Stimulated activated CD4-positive, alpha-beta T cell treated with anti-CD3 and anti-CD28 coated beads, TNF-alpha, amount 100 ng/mL, for 48 hours (primary cell): ENCODE data around the gene PLCB2.
A peak's percentile ranks its signal among the peaks of the same experiment; 100 is the strongest.

ENCODE experiments used
- DNase-seq, 3 donors: peaks; one replicate each; pipeline ENCODE4 v3.0.0-alpha.2; 2020; ENCODE audit warnings: low read depth in 3 of 3

Gene PLCB2

GRCh38 chr15:40250771-40251483 is 56.8 kb downstream of the PLCB2 start:
- DNase-seq = no peak

GRCh38 chr15:40250304-40250656 is 57.5 kb downstream of the PLCB2 start:
- no peak for DNase-seq

- DNase-seq = no peak
Observed at GRCh38 chr15:40249477-40250303, 58.0 kb downstream of the PLCB2 start.

GRCh38 chr15:40248006-40248783 is 59.5 kb downstream of the PLCB2 start:
- no peak for DNase-seq

- no peak for DNase-seq
Observed at GRCh38 chr15:40247406-40247971, 60.2 kb downstream of the PLCB2 start.

- DNase-seq = no peak
Observed at GRCh38 chr15:40246496-40247280, 61.0 kb downstream of the PLCB2 start.

GRCh38 chr15:40245666-40246450 is 61.9 kb downstream of the PLCB2 start:
- DNase-seq = no peak

- no peak for DNase-seq
Observed at GRCh38 chr15:40244961-40245523, 62.7 kb downstream of the PLCB2 start.

GRCh38 chr15:40243126-40243810 is 64.5 kb downstream of the PLCB2 start:
- DNase-seq = no peak

GRCh38 chr15:40242601-40243000 is 65.1 kb downstream of the PLCB2 start:
- no peak for DNase-seq

- no peak for DNase-seq
Observed at GRCh38 chr15:40242213-40242599, 65.5 kb downstream of the PLCB2 start.

- no peak for DNase-seq
Observed at GRCh38 chr15:40241269-40242212, 66.2 kb downstream of the PLCB2 start.

- DNase-seq = no peak
Observed at GRCh38 chr15:40240619-40241221, 67.0 kb downstream of the PLCB2 start.

GRCh38 chr15:40239693-40240618 is 67.8 kb downstream of the PLCB2 start:
- no peak for DNase-seq

GRCh38 chr15:40239404-40239692 is 68.4 kb downstream of the PLCB2 start:
- no peak for DNase-seq

GRCh38 chr15:40238532-40239403 is 69.0 kb downstream of the PLCB2 start, which contains the start of gene PAK6:
Gene PAK6 (plus strand): TSS chr15:40239063. CDS start chr15:40264786, 25,723 bp downstream.
- DNase-seq = peak; percentile 13 to 33 (median 26)
